ENCODE measurements around the gene POLG2.

DNA sequence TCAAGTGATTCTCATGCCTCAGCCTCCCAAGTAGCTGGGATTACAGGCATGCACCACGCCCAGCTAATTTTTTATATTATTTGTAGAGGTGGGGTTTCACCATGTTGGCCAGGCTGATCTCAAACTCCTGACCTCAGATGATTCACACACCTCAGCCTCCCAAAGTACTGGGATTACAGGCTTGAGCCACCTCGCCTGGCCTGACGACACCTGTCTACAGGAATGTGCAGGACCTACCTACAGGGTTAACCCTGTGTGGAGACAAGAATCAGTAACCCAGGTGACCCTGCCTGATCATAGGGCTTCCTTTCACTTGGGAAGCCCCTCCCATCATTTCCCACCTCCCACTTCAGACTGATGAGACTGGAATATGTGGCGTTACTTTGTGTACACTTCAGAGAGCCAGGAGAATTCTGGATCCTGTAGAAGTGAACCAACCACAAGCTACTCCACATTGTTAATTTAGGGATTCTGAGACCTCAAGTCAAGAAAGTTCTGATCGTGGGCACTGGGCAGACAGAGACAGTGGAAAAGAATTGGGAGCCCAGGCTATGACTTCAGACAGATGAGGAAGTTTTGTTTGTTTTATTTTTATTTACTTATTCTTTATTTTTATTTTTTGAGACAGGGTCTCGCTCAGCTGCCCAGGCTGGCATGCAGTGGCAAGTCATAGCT, 53.6 kb downstream of the POLG2 start:
- TF ChIP-seq, protein P1, sequence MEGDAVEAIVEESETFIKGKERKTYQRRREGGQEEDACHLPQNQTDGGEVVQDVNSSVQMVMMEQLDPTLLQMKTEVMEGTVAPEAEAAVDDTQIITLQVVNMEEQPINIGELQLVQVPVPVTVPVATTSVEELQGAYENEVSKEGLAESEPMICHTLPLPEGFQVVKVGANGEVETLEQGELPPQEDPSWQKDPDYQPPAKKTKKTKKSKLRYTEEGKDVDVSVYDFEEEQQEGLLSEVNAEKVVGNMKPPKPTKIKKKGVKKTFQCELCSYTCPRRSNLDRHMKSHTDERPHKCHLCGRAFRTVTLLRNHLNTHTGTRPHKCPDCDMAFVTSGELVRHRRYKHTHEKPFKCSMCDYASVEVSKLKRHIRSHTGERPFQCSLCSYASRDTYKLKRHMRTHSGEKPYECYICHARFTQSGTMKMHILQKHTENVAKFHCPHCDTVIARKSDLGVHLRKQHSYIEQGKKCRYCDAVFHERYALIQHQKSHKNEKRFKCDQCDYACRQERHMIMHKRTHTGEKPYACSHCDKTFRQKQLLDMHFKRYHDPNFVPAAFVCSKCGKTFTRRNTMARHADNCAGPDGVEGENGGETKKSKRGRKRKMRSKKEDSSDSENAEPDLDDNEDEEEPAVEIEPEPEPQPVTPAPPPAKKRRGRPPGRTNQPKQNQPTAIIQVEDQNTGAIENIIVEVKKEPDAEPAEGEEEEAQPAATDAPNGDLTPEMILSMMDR (IDR thresholded peaks at IDR 0.05) = no peak
- TF ChIP-seq POLR2A (IDR thresholded peaks at IDR 0.05) = no peak

Measured in testis (tissue), 2 donors.